IMR-90 (cell line): ENCODE results near the gene ELOA. TPM values are rescaled to one million over a fixed set of nuclear protein-coding genes. Genes with fewer than 3 reads are reported as not detected.

ENCODE experiments used
- ATAC-seq: fragments of 200-7000 bp; cut with Tn5 transposase; 2 replicates; pipeline ENCODE4 v1.9.1; 2020; ENCODE audit warnings: low read depth, mild to moderate bottlenecking, moderate library complexity
- BruUV-seq: library from RNA; stranded (reverse); fragments of 400-500 nt; replicated peaks from 2 replicates; lab custom pipeline; 2021; lab: Mats Ljungman, UMichigan
- CTCF ChIA-PET: fragments of 300-600 bp; formaldehyde crosslinking; extraction: SDS; loops from one replicate; lab custom pipeline; 2021; ENCODE audit warnings: antibody characterized with exemption; lab: Yijun Ruan, JAX
- POLR2A ChIA-PET: fragments of 300-600 bp; sonication (Branson Sonifier 250); formaldehyde crosslinking; loops from one replicate; lab custom pipeline; 2022; ENCODE audit warnings: antibody characterized with exemption; ENCODE audit not compliant: unreplicated experiment; lab: Charles Lee
- DNase-seq: peaks from one replicate; pipeline ENCODE4 v3.0.0; 2013
- H2AFZ ChIP-seq: replicated peaks from 2 replicates; pipeline ENCODE3; 2013; ENCODE audit warnings: low read length, mild to moderate bottlenecking; ENCODE audit not compliant: poor library complexity
- H2AK5ac ChIP-seq: 2 replicates; pipeline ENCODE4 v1.6.1; 2013; ENCODE audit warnings: low read depth, low read length, inconsistent platforms
- H2AK9ac ChIP-seq: replicated peaks from 2 replicates; pipeline ENCODE3; 2013; ENCODE audit warnings: mild to moderate bottlenecking, low read depth, low read length, moderate library complexity; ENCODE audit not compliant: poor library complexity
- H2BK120ac ChIP-seq: 2 replicates; pipeline ENCODE4 v1.6.1; 2013; ENCODE audit warnings: low read depth, low read length, inconsistent platforms
- H2BK15ac ChIP-seq: 3 replicates; pipeline ENCODE4 v1.6.1; 2013; ENCODE audit warnings: low read depth, low read length, inconsistent platforms
- H2BK20ac ChIP-seq: 2 replicates; pipeline ENCODE4 v1.6.1; 2013; ENCODE audit warnings: low read depth, mild to moderate bottlenecking, inconsistent platforms, low read length, moderate library complexity
- H2BK5ac ChIP-seq: 2 replicates; pipeline ENCODE4 v1.6.1; 2013; ENCODE audit warnings: mild to moderate bottlenecking, low read depth, low read length, inconsistent platforms; ENCODE audit not compliant: poor library complexity, severe bottlenecking
- H3K14ac ChIP-seq: replicated peaks from 2 replicates; pipeline ENCODE4 v1.6.1; 2013; ENCODE audit warnings: low read depth, low read length, inconsistent platforms
- H3K18ac ChIP-seq: 2 replicates; pipeline ENCODE4 v1.6.1; 2013; ENCODE audit warnings: low read depth, low read length, control low read depth
- H3K23ac ChIP-seq: 2 replicates; pipeline ENCODE4 v1.6.1; 2013; ENCODE audit warnings: low read depth, low read length, inconsistent platforms
- H3K27ac ChIP-seq: 2 replicates; pipeline ENCODE4 v1.5.1; 2013; ENCODE audit warnings: mild to moderate bottlenecking, control low read depth, low read length; ENCODE audit not compliant: insufficient read depth
- H3K27me3 ChIP-seq: 2 replicates; pipeline ENCODE4 v1.6.1; 2013; ENCODE audit warnings: low read length; ENCODE audit not compliant: control insufficient read depth, insufficient read depth
- H3K36me3 ChIP-seq: 2 replicates; pipeline ENCODE4 v1.6.1; 2013; ENCODE audit warnings: low read length, mixed read lengths; ENCODE audit not compliant: control insufficient read depth, insufficient read depth
- H3K4ac ChIP-seq: 2 replicates; pipeline ENCODE4 v1.6.1; 2013; ENCODE audit warnings: low read depth, low read length, inconsistent platforms
- H3K4me1 ChIP-seq: 2 replicates; pipeline ENCODE4 v1.6.1; 2013; ENCODE audit warnings: low read length, mixed read lengths; ENCODE audit not compliant: control insufficient read depth, insufficient read depth
- H3K4me2 ChIP-seq: 2 replicates; pipeline ENCODE4 v1.6.1; 2013; ENCODE audit warnings: low read depth, mild to moderate bottlenecking, control low read depth, low read length, moderate library complexity
- H3K4me3 ChIP-seq: 2 replicates; pipeline ENCODE4 v1.5.1; 2013; ENCODE audit warnings: low read depth, mild to moderate bottlenecking, control low read depth, low read length, moderate library complexity; ENCODE audit not compliant: insufficient read depth
- H3K56ac ChIP-seq: 2 replicates; pipeline ENCODE4 v1.6.1; 2013; ENCODE audit warnings: low read length, inconsistent platforms; ENCODE audit not compliant: insufficient read depth; ENCODE audit errors: extremely low read depth
- H3K79me1 ChIP-seq, 2 experiments: 2 replicates each; pipeline ENCODE4 v1.6.1; 2013; ENCODE audit warnings: low read length in 2 of 2, inconsistent platforms in 1 of 2, low read depth in 1 of 2
- H3K9ac ChIP-seq: 2 replicates; pipeline ENCODE4 v1.6.1; 2013; ENCODE audit warnings: low read depth, low read length, control low read depth
- H3K9me1 ChIP-seq: 2 replicates; pipeline ENCODE4 v1.6.1; 2013; ENCODE audit warnings: low read length, inconsistent platforms; ENCODE audit not compliant: insufficient read depth
- H3K9me3 ChIP-seq: 2 replicates; pipeline ENCODE4 v1.6.1; 2013; ENCODE audit warnings: low read length; ENCODE audit not compliant: control insufficient read depth, insufficient read depth
- H4K20me1 ChIP-seq: 2 replicates; pipeline ENCODE4 v1.6.1; 2013; ENCODE audit warnings: low read length, inconsistent platforms; ENCODE audit not compliant: insufficient read depth
- H4K5ac ChIP-seq: 2 replicates; pipeline ENCODE4 v1.6.1; 2013; ENCODE audit warnings: mild to moderate bottlenecking, low read depth, low read length, control low read depth
- H4K8ac ChIP-seq, 2 experiments: 2 replicates each; pipeline ENCODE4 v1.6.1; 2013; ENCODE audit warnings: low read depth in 2 of 2, low read length in 2 of 2, control low read depth in 1 of 2, inconsistent platforms in 1 of 2
- H4K91ac ChIP-seq: 2 replicates; pipeline ENCODE4 v1.6.1; 2013; ENCODE audit warnings: low read depth, low read length, inconsistent platforms; ENCODE audit not compliant: insufficient read depth
- CHD1 ChIP-seq: IDR thresholded peaks from 2 replicates; pipeline ENCODE4 v1.6.1; 2012; ENCODE audit warnings: low read depth, low read length, improper control_type of control experiment
- MAFK ChIP-seq: IDR thresholded peaks from 2 replicates; pipeline ENCODE4 v1.6.1; 2012; ENCODE audit warnings: low read depth, low read length, improper control_type of control experiment
- NFE2L2 ChIP-seq: fragments of 150-350 bp; IDR thresholded peaks from 2 replicates; pipeline ENCODE4 v1.6.1; 2016; ENCODE audit warnings: low read depth, mild to moderate bottlenecking, low read length
- USF2 ChIP-seq: fragments of 150-350 bp; IDR thresholded peaks from 2 replicates; pipeline ENCODE4 v1.6.1; 2017; ENCODE audit warnings: mild to moderate bottlenecking, antibody characterized with exemption, low read length, low read depth
- WGBS, 2 experiments: methylation state at CpG; one replicate each; pipeline versions ENCODE4 v1.1.5 to v1.1.7; 2013; ENCODE audit warnings: missing lambda C conversion rate in 2 of 2; ENCODE audit not compliant: insufficient read length in 1 of 2; ENCODE audit errors: extremely low coverage in 2 of 2; 5-methylcytosine and 5-hydroxymethylcytosine counted together
- dilution Hi-C: fragments of 300-500 bp; cut with HindIII; formaldehyde crosslinking; loops from one replicate; pipeline ENCODE4 v1.14.3; 2018; ENCODE audit warnings: low sequenced_read_pairs; ENCODE audit not compliant: unreplicated experiment
- in situ Hi-C: fragments of 300-500 bp; cut with MboI; formaldehyde crosslinking; loops from 3 replicates; pipeline ENCODE4 v1.14.3; 2019; ENCODE audit warnings: low sequenced_read_pairs, inconsistent platforms, mixed read lengths
- intact Hi-C: fragments of 100-400 bp; cut with micrococcal nuclease; formaldehyde crosslinking; loops from 2 replicates; pipeline ENCODE4 v1.10.0; 2022
- polyA plus RNA-seq, 3 experiments: library from polyadenylated mRNA; depleted of rRNA; stranded (reverse); fragments of >200 nt; gene quantifications; 2 replicates each; pipeline ENCODE4 v1.2.3, GENCODE V29; 2012; ENCODE audit warnings: low replicate concordance in 1 of 3
- total RNA-seq: library from RNA; depleted of rRNA; stranded (reverse); fragments of >200 nt; gene quantifications from 2 replicates; pipeline ENCODE4 v1.2.3, GENCODE V29; 2012

ELOA gene
- total and polyA plus RNA-seq, 2 of the 4 experiments (the other 2 are of a cell fraction), result 22.9 to 40.7 TPM

- TF ChIP-seq USF2 (no peak), NFE2L2 (no peak), CHD1 (no peak), MAFK (no peak)
- Histone ChIP-seq H3K27ac (no peak overlapping the region), H3K9me1 (peaks cover 9% of the 10 kb centered on the region; the same call in 1 of the 2 replicates), H3K23ac (no peak overlapping the region), H3K14ac (no peak overlapping the region), H3K4me2 (no peak overlapping the region), H3K27me3 (no peaks in the 10 kb centered on the region), H3K9me3 (no peaks in the 10 kb centered on the region), H2BK5ac (no peak overlapping the region), H3K56ac (no peak overlapping the region), H3K18ac (no peak overlapping the region), H4K91ac (no peak overlapping the region), H2AFZ (no peak overlapping the region), H2BK120ac (no peak overlapping the region), H2BK20ac (no peak overlapping the region), H4K5ac (no peak overlapping the region), H3K4me3 (no peak overlapping the region), H2AK9ac (no peak overlapping the region), H4K20me1 (peaks cover 15% of the 10 kb centered on the region; the same call in 1 of the 2 replicates), H2BK15ac (no peak overlapping the region), H3K4me1 (peaks cover 7% of the 10 kb centered on the region; the same call in 1 of the 2 replicates), H3K36me3 (no peaks in the 10 kb centered on the region), H3K79me1 (peaks cover 28 to 32% of the 10 kb centered on the region in 2 experiments), H3K9ac (no peak overlapping the region), H2AK5ac (no peak overlapping the region), H3K4ac (no peak overlapping the region), H4K8ac (no peak overlapping the region)
- ATAC-seq, result no peak
- WGBS, 2 experiments, result no CpG with 5 or more reads among the region's 2 CpGs
- no peak for DNase-seq
- intact Hi-C loops (no loop called here), dilution Hi-C loops (no loop called here), in situ Hi-C loops (no loop called here)
- no TSS peak for BruUV-seq
- CTCF ChIA-PET, result interaction anchor here (0.7 kb wide), 1 partner anchor 140 kb away, joined by 3 read pairs; no protein-coding TSS in a partner anchor
- POLR2A ChIA-PET, result no interaction called here
Observed at GRCh38 chr1:23776217-23776616, 32.9 kb downstream of the ELOA start.
